ENCODE data around the gene OLIG1. TPM values are rescaled to one million over a fixed set of nuclear protein-coding genes. Genes with fewer than 3 reads are reported as not detected.

OLIG1 gene
- total RNA-seq, 2 experiments from 2014 or later = not detected

DNA sequence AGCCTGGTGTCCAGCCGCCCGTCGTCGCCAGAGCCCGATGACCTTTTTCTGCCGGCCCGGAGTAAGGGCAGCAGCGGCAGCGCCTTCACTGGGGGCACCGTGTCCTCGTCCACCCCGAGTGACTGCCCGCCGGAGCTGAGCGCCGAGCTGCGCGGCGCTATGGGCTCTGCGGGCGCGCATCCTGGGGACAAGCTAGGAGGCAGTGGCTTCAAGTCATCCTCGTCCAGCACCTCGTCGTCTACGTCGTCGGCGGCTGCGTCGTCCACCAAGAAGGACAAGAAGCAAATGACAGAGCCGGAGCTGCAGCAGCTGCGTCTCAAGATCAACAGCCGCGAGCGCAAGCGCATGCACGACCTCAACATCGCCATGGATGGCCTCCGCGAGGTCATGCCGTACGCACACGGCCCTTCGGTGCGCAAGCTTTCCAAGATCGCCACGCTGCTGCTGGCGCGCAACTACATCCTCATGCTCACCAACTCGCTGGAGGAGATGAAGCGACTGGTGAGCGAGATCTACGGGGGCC is 43.0 kb upstream of the OLIG1 start:
- Histone ChIP-seq H3K36me3 (ENCODE audit: insufficient read depth, low read length) (no peaks in the 10 kb centered on the region), H3K4me1 (ENCODE audit: insufficient read depth, low read length, poor library complexity, severe bottlenecking) (no peaks in the 10 kb centered on the region), H2AFZ (ENCODE audit: low read length) (no peak overlapping the region), H3K79me2 (ENCODE audit: insufficient read depth, low read depth, low read length) (no peaks in the 10 kb centered on the region), H4K20me1 (ENCODE audit: insufficient read depth, low read length) (no peaks in the 10 kb centered on the region), H3K27ac (ENCODE audit: low read depth, low read length, poor library complexity, severe bottlenecking) (no peak overlapping the region), H3K4me3 (ENCODE audit: low read depth, low read length, poor library complexity, severe bottlenecking) (no peak overlapping the region), H3K9me2 (ENCODE audit: insufficient read depth, low read length) (no peaks in the 10 kb centered on the region), H3K4me2 (ENCODE audit: low read length) (no peak overlapping the region), H3K9me3 (ENCODE audit: low read length) (no peaks in the 10 kb centered on the region)
- DNase-seq (ENCODE audit: low spot score) = no peak
- ChIA-PET CTCF (ENCODE audit: unreplicated experiment) (no interaction called here), POLR2A (interaction anchor here (0.5 kb wide), 1 partner anchor 10 kb away, joined by 4 read pairs; no protein-coding TSS in a partner anchor)
- intact Hi-C loops (cut with micrococcal nuclease; ENCODE audit: unreplicated experiment) = no loop called here
- BruUV-seq (replicated peaks) = no TSS peak
- no peak for TF ChIP-seq CTCF (conservative IDR thresholded peaks at IDR 0.05; ENCODE audit: low read length)
- no peak for TF ChIP-seq EZH2phosphoT487 (IDR thresholded peaks at IDR 0.05; ENCODE audit: borderline replicate concordance, low read depth, low read length)

GRCh38 chr21:33027401-33028286 is 42.3 kb upstream of the OLIG1 start:
- Histone ChIP-seq H3K4me1 (ENCODE audit: insufficient read depth, low read length, poor library complexity, severe bottlenecking) (no peaks in the 10 kb centered on the region), H3K79me2 (ENCODE audit: insufficient read depth, low read depth, low read length) (no peaks in the 10 kb centered on the region), H2AFZ (ENCODE audit: low read length) (no peak overlapping the region), H3K9me2 (ENCODE audit: insufficient read depth, low read length) (no peaks in the 10 kb centered on the region), H3K4me2 (ENCODE audit: low read length) (no peak overlapping the region), H3K9me3 (ENCODE audit: low read length) (no peaks in the 10 kb centered on the region), H3K36me3 (ENCODE audit: insufficient read depth, low read length) (no peaks in the 10 kb centered on the region), H3K27ac (ENCODE audit: low read depth, low read length, poor library complexity, severe bottlenecking) (no peak overlapping the region), H4K20me1 (ENCODE audit: insufficient read depth, low read length) (no peaks in the 10 kb centered on the region), H3K4me3 (ENCODE audit: low read depth, low read length, poor library complexity, severe bottlenecking) (no peak overlapping the region)
- TF ChIP-seq CTCF (conservative IDR thresholded peaks at IDR 0.05; ENCODE audit: low read length) = no peak
- TF ChIP-seq EZH2phosphoT487 (IDR thresholded peaks at IDR 0.05; ENCODE audit: borderline replicate concordance, low read depth, low read length) = no peak
- DNase-seq (ENCODE audit: low spot score) = no peak
- CTCF ChIA-PET (ENCODE audit: unreplicated experiment) = no interaction called here
- intact Hi-C loops (cut with micrococcal nuclease; ENCODE audit: unreplicated experiment) = no loop called here
- POLR2A ChIA-PET = interaction anchor here (0.5 kb wide), 1 partner anchor 10 kb away, joined by 4 read pairs; no protein-coding TSS in a partner anchor
- no TSS peak for BruUV-seq (replicated peaks)

- no peaks in the 10 kb centered on the region for H3K79me2 ChIP-seq (ENCODE audit: insufficient read depth, low read depth, low read length)
- no peaks in the 10 kb centered on the region for H3K9me3 ChIP-seq (ENCODE audit: low read length)
- ChIA-PET CTCF (ENCODE audit: unreplicated experiment) (no interaction called here), POLR2A (no interaction called here)
- intact Hi-C loops (cut with micrococcal nuclease; ENCODE audit: unreplicated experiment) = no loop called here
- H3K9me2 ChIP-seq (ENCODE audit: insufficient read depth, low read length) = no peaks in the 10 kb centered on the region
- H3K27ac ChIP-seq (ENCODE audit: low read depth, low read length, poor library complexity, severe bottlenecking) = no peak overlapping the region
- no TSS peak for BruUV-seq (replicated peaks)
- H3K4me3 ChIP-seq (ENCODE audit: low read depth, low read length, poor library complexity, severe bottlenecking) = no peak overlapping the region
- H3K36me3 ChIP-seq (ENCODE audit: insufficient read depth, low read length) = no peaks in the 10 kb centered on the region
- H3K4me2 ChIP-seq (ENCODE audit: low read length) = no peak overlapping the region
- no peaks in the 10 kb centered on the region for H4K20me1 ChIP-seq (ENCODE audit: insufficient read depth, low read length)
- no peak for DNase-seq (ENCODE audit: low spot score)
- TF ChIP-seq EZH2phosphoT487 (IDR thresholded peaks at IDR 0.05; ENCODE audit: borderline replicate concordance, low read depth, low read length) (no peak), CTCF (conservative IDR thresholded peaks at IDR 0.05; ENCODE audit: low read length) (no peak)
- no peaks in the 10 kb centered on the region for H3K4me1 ChIP-seq (ENCODE audit: insufficient read depth, low read length, poor library complexity, severe bottlenecking)
- no peak overlapping the region for H2AFZ ChIP-seq (ENCODE audit: low read length)
Observed at GRCh38 chr21:33028287-33028670, 41.7 kb upstream of the OLIG1 start.

All from OCI-LY7 (cell line).